ENCODE data around the gene EHMT1. TPM values are rescaled to one million over a fixed set of nuclear protein-coding genes. Genes with fewer than 3 reads are reported as not detected.

The EHMT1 gene
- total RNA-seq, 1 donor from 2014 or later = 64.5 TPM

DNA sequence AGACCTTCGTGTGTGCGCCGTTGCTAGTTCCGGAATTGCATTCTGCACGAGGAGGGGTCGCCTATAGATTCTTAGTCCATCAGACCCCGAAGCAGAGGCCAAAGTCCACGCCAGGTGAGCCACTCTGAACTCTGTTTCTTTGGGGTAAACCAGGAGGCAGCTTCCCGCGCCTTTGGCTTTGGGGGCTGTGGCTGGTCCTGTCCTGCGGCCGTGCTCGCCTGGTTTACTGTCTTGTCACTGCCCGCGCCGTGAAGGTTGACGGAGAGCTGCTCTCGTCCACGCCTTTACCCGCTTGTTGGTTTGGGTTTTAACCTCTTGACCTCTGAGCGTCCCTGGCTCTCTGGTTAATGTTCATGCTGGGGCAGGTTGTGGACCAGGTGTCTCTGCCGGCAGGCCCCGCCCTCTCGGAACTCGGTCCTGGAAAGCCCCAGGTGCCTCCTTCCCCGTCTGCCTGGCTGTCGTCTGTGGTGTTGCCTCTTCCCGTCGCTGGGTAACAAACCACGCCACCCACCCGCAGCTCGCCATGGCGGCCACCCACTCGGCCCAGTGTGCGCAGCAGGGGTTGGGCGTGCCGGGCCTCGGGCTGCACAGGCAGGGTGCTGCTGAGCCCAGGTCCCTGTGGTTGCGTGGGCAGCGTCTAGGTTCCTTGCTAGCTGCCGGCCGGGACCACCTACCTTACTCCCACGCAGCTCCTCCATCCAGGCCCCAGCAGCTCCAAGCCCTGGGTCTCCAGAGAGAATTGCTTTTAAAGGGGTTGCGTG lies 214.2 kb downstream of the EHMT1 start:
- peaks cover 4% of the 10 kb centered on the region for H3K4me1 Mint-ChIP-seq (ENCODE audit: low read depth, unreplicated experiment)
- peaks cover 10% of the 10 kb centered on the region for H3K36me3 Mint-ChIP-seq (ENCODE audit: low read depth, unreplicated experiment)
- no peaks in the 10 kb centered on the region for H3K27me3 ChIP-seq (ENCODE audit: insufficient read depth, low read length)

DNA sequence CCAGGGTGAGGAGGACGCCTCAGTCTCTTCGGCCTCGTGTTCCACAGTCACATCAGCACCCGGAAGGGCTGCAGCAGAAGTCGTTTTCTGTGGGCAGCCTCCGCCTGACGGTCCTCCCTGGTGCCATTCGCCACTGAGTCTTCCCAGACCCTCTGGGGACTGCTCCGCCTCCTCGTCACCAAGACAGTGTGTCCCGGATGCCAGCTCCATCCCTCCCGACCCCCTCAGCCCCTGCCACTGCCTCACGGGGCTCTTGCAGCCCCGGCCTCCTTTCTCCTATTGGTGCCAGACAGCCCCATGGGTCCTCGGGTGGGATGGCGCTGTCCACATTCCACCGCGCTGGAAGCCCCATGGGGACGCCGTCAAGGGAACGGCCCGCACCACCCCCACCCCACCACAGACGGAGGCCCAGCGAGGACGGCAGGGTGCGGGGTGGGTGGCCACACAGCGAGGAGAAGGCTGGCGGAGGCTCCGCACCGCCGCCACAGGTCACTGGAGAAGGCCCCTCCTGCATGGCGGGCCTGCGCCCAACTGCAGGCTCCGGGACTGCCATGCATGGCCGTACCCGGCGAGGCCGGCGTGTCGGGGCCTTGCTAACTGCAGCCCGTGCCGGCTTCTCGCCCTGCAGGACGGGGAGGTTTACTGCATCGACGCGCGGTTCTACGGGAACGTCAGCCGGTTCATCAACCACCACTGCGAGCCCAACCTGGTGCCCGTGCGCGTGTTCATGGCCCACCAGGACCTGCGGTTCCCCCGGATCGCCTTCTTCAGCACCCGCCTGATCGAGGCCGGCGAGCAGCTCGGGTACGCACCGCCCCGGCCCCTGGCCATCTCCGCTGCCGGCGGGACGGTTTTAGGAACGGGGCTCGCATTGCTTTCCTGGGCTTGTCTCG lies 215.2 kb downstream of the EHMT1 start:
- no peak overlapping the region for H2AFZ ChIP-seq (ENCODE audit: low read depth, low read length)
- Mint-ChIP-seq H3K9me3 (ENCODE audit: unreplicated experiment) (no peaks in the 10 kb centered on the region), H3K27ac (ENCODE audit: unreplicated experiment) (no peak overlapping the region), H3K27me3 (ENCODE audit: low read depth, unreplicated experiment) (no peaks in the 10 kb centered on the region), H3K36me3 (ENCODE audit: low read depth, unreplicated experiment) (peaks cover 10% of the 10 kb centered on the region), H3K4me1 (ENCODE audit: low read depth, unreplicated experiment) (peaks cover 4% of the 10 kb centered on the region), H3K4me3 (ENCODE audit: unreplicated experiment) (no peak overlapping the region)
- H3K27ac ChIP-seq (ENCODE audit: low read depth, low read length) = no peak overlapping the region
- FAIRE-seq = no peak
- H3K27me3 ChIP-seq (ENCODE audit: insufficient read depth, low read length) = no peaks in the 10 kb centered on the region
- no peaks in the 10 kb centered on the region for H3K4me1 ChIP-seq (ENCODE audit: insufficient read depth, low read length)
- H3K36me3 ChIP-seq (ENCODE audit: insufficient read depth, low read length) = peaks cover 9% of the 10 kb centered on the region
- H3K9ac ChIP-seq (ENCODE audit: low read length) = no peak overlapping the region
- no peak for DNase-seq (ENCODE audit: low read depth)
- no peak overlapping the region for H3K4me2 ChIP-seq (ENCODE audit: low read length)
- H3K9me3 ChIP-seq (ENCODE audit: insufficient read depth, low read depth, low read length) = no peaks in the 10 kb centered on the region
- H4K20me1 ChIP-seq (ENCODE audit: insufficient read depth, low read length) = peaks cover 37% of the 10 kb centered on the region
- H3K4me3 ChIP-seq (ENCODE audit: insufficient read depth, low read depth, low read length) = no peak overlapping the region
- no peak for TF ChIP-seq EZH2 (IDR thresholded peaks at IDR 0.05; ENCODE audit: insufficient read depth, low read length)
- TF ChIP-seq, protein P1, sequence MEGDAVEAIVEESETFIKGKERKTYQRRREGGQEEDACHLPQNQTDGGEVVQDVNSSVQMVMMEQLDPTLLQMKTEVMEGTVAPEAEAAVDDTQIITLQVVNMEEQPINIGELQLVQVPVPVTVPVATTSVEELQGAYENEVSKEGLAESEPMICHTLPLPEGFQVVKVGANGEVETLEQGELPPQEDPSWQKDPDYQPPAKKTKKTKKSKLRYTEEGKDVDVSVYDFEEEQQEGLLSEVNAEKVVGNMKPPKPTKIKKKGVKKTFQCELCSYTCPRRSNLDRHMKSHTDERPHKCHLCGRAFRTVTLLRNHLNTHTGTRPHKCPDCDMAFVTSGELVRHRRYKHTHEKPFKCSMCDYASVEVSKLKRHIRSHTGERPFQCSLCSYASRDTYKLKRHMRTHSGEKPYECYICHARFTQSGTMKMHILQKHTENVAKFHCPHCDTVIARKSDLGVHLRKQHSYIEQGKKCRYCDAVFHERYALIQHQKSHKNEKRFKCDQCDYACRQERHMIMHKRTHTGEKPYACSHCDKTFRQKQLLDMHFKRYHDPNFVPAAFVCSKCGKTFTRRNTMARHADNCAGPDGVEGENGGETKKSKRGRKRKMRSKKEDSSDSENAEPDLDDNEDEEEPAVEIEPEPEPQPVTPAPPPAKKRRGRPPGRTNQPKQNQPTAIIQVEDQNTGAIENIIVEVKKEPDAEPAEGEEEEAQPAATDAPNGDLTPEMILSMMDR (IDR thresholded peaks at IDR 0.05; ENCODE audit: insufficient read depth, low read depth, low read length) = no peak
- no peaks in the 10 kb centered on the region for H3K79me2 ChIP-seq (ENCODE audit: insufficient read depth, low read length)

More for the DNA sequence above, 214.2 kb downstream of the EHMT1 start:
- Histone ChIP-seq H3K4me1 (ENCODE audit: insufficient read depth, low read length) (no peaks in the 10 kb centered on the region), H3K4me2 (ENCODE audit: low read length) (no peak overlapping the region), H3K79me2 (ENCODE audit: insufficient read depth, low read length) (no peaks in the 10 kb centered on the region), H3K27ac (ENCODE audit: low read depth, low read length) (no peak overlapping the region), H3K4me3 (ENCODE audit: insufficient read depth, low read depth, low read length) (no peak overlapping the region), H3K9me3 (ENCODE audit: insufficient read depth, low read depth, low read length) (no peaks in the 10 kb centered on the region), H2AFZ (ENCODE audit: low read depth, low read length) (no peak overlapping the region), H4K20me1 (ENCODE audit: insufficient read depth, low read length) (peaks cover 46% of the 10 kb centered on the region), H3K9ac (ENCODE audit: low read length) (no peak overlapping the region), H3K36me3 (ENCODE audit: insufficient read depth, low read length) (peaks cover 9% of the 10 kb centered on the region)
- H3K27me3 Mint-ChIP-seq (ENCODE audit: low read depth, unreplicated experiment) = no peaks in the 10 kb centered on the region
- no peak for TF ChIP-seq EZH2 (IDR thresholded peaks at IDR 0.05; ENCODE audit: insufficient read depth, low read length)
- TF ChIP-seq, protein P1 (IDR thresholded peaks at IDR 0.05; ENCODE audit: insufficient read depth, low read depth, low read length) = no peak
- no peaks in the 10 kb centered on the region for H3K9me3 Mint-ChIP-seq (ENCODE audit: unreplicated experiment)
- FAIRE-seq (no peak), DNase-seq (ENCODE audit: low read depth) (no peak)
- H3K4me3 Mint-ChIP-seq (ENCODE audit: unreplicated experiment) = no peak overlapping the region
- H3K27ac Mint-ChIP-seq (ENCODE audit: unreplicated experiment) = no peak overlapping the region

All from astrocyte (in vitro differentiated cells and primary cell).